SW 1271 (cell line): ENCODE results near the gene AMFR.
"Not testable (repeated sequence)": the region's sequence is repeated elsewhere in the genome, so short reads cannot be mapped to it uniquely, and the experiment has no call there.

Experiments used
- DNase-seq, 2 experiments: peaks; one replicate each; lab custom pipeline; 2025; lab: John Stamatoyannopoulos, UW

The AMFR gene

DNA sequence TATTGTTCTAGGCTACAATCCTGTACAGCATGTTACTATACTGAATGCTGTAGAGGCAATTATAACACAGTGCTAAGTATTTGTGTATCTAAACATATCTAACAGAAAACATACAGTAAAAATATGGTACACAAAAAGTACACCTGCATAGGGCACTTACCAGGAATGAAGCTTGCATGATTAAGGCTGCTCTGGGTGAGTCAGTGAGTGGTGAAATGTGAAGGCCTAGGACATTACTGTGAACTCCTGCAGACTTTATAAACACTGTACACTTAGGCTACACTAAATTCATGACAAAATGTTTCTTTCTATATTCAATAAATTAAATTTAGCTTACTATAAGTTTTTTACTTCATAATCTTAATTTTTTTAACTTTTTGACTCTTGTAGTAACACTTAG is 37.1 kb downstream of the AMFR start:
- DNase-seq, result no peak

DNA sequence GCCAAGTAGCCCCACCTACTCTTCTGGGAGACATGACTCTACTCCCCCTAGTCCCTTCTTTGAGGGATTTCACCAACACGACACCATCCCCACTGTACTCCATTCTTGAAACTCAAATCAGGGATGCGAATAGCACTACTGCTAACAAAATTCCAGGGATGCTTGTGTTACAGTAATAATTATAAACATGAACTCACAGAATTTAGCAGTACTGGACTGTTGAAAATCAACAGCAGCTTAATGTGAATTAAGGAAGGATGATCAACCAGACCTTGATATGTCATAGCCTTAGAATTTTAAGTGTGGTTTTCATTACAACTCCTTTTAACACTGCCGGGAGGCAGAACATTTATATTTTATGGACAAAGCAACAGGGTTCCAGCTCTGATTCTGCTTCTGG is 37.9 kb downstream of the AMFR start:
- DNase-seq, result no peak

DNA sequence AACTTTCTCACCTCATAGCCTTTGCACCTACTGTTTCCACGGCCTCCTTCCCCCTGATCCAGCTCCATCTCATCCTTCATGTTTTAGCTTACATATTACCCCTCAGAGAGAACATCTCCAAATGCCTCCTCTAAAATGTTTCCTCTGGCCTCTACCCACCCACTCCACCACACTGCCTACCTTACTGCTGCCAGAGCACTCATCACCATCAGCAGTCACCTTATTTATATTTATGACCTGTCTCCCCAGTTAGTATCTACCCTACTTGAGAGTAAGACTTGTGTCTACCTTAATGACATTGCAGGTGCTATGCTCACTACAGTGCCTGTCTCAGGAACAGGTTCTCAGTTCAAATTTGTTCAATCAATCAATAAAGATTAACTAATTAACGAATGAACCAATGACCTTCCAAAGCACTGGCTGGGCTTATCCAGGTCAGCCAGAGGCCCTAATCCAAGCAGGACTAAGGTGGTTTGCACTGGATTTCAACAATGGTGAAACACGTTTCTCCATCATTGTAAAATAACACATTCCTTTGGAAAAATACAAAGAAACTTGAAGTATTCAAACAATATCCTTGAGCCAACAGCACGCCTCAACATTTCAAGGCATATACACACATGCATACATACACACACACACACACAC is 41.1 kb downstream of the AMFR start:
- DNase-seq, result no peak

- DNase-seq, result no peak
Measured at GRCh38 chr16:56382901-56383355, 42.4 kb downstream of the AMFR start.

DNA sequence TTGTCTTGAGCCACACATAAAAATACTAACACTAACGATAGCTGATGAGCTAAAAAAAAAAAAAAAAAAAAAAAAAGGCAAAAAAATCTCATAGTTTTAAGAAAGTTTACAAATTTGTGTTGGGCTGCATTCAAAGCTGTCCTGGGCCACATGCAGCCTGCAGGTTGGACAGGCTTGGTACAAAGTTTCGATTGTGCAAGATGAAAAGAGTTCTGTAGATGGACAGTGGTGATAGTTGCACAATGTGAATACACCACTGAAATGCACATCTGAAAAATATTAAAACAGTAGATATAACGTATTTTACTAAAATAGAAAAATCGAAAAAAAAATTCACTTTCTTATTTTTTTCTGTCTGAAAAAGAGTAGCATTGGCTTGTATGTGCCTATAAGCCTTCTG is 42.9 kb downstream of the AMFR start:
- no peak for DNase-seq

GRCh38 chr16:56380778-56381485 is 44.4 kb downstream of the AMFR start:
- not testable (repeated sequence) for DNase-seq

- DNase-seq, result not testable (repeated sequence)
Measured at GRCh38 chr16:56379044-56379443, 46.3 kb downstream of the AMFR start.

- DNase-seq, result not testable (repeated sequence)
Measured at GRCh38 chr16:56375792-56376191, 49.6 kb downstream of the AMFR start.

- DNase-seq, result no peak
Measured at GRCh38 chr16:56373003-56373402, 52.3 kb downstream of the AMFR start.

DNA sequence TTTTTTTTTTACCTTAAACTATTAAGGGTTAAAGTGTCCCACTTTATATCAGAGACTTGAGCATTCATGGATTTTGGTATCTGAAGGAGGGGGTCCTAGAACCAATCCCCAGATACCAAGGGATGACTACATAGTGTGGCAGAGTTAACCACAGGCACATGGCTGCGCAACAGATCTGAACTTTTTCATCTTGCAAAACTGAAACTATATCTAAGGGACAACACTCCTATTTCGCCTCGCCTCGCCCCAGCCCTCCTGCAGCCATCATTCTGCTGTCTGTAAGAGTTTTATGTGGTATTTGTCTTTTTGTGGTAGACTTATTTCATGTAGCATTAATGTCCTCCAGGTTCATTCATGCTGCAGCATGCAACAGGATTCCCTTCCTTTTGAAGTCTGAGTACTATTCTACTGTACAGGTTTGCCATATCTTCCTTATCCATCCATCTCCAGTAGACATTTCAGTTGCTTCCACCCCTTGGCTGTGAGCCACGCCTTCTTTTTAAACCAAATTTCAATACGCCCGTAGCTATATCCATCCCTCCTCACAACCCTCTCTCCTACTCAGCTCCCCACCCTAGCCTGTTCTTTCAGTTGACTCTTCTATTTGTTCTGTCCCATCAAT is 53.2 kb downstream of the AMFR start:
- no peak for DNase-seq

GRCh38 chr16:56371660-56371937 is 53.7 kb downstream of the AMFR start:
- no peak for DNase-seq

GRCh38 chr16:56370875-56371659 is 54.3 kb downstream of the AMFR start:
- DNase-seq, result no peak

- DNase-seq, result no peak
Measured at GRCh38 chr16:56370185-56370874, 55.0 kb downstream of the AMFR start.

GRCh38 chr16:56369202-56369601 is 56.1 kb downstream of the AMFR start:
- DNase-seq, result no peak

GRCh38 chr16:56368545-56368944 is 56.8 kb downstream of the AMFR start:
- no peak for DNase-seq

- DNase-seq, result no peak
Measured at GRCh38 chr16:56367764-56368163, 57.6 kb downstream of the AMFR start.

DNA sequence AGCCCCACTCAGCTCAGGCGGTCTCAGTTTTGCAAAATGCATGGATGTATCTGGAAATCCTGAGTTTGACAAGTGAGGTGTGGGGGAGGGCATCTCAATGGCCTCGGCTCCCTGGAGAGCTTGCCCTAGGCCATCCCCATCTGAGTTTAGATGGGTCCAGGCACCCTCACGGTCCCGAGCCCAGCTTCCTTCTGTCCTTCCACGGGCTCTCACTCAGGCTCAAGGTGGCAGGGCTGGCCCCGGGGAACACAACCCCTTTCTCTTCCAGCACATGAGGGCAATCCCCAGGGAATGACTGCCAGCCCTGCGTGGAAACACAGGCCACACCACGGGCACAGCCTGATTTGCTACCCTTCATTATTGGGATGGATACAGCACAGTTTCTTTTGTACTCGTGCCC is 58.4 kb downstream of the AMFR start:
- no peak for DNase-seq

GRCh38 chr16:56365552-56365951 is 59.8 kb downstream of the AMFR start:
- no peak for DNase-seq

DNA sequence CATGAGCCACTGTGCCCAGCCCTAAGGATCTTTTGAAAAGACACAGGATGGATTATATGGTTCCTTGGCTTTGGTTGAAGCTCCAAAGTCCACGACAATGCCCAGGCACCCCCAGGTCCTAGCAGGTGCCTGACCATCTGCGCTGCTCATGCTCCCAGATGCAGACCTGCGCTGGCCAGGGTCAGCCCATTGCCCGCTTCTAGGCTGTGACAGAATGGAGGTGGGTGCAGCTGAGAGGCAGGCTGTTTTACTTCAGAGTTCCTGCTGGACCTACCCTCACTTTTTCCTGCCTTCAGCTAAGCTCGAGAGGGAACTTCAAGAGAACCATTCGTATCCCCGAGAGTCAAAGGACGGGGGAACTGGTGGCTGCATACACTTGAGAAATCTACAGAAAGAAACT is 60.5 kb downstream of the AMFR start:
- DNase-seq, result no peak

GRCh38 chr16:56363781-56364565 is 61.4 kb downstream of the AMFR start:
- DNase-seq, result no peak

GRCh38 chr16:56363181-56363716 is 62.1 kb downstream of the AMFR start:
- no peak for DNase-seq
